H1 (cell line): ENCODE data around the gene ADGRB2. TPM values are rescaled to one million over a fixed set of nuclear protein-coding genes. Genes with fewer than 3 reads are reported as not detected.

ENCODE experiments used
- HDAC6 ChIP-seq: IDR thresholded peaks from one replicate; pipeline ENCODE4 v1.7.1; 2012; ENCODE audit warnings: low read depth, mild to moderate bottlenecking, inconsistent platforms, low read length, moderate library complexity
- polyA plus RNA-seq, 7 experiments: library from polyadenylated mRNA; depleted of rRNA in 3 of 7; stranded (reverse) in 5 of 7; unstranded in 2 of 7; fragments of >200 nt in 5 of 7; fragments of 200-250 nt in 2 of 7; gene quantifications; 1 replicate in 5 of 7; 2 replicates in 1 of 7; 4 replicates in 1 of 7; pipeline versions ENCODE4 v1.2.1 to v1.2.3, GENCODE V29; 2011 to 2013; ENCODE audit warnings: missing spikeins in 2 of 7, mixed read lengths in 2 of 7
- total RNA-seq: library from RNA; stranded (reverse); fragmentation: NEBNext Ultra II Directional; extraction: Animal tissue kit (Norgen Biotek cat#: 25700); gene quantifications from 2 replicates; pipeline ENCODE4 v1.2.1, GENCODE V29; 2021

ADGRB2 gene
- total and polyA plus RNA-seq, 2 of the 8 experiments (the other 6 are each of a cell fraction or from before 2014, with no cell fraction given): 15.6 to 26.2 TPM

- no peak for TF ChIP-seq HDAC6
Measured at GRCh38 chr1:31712630-31713029, 51.5 kb downstream of the ADGRB2 start (continued).
